Amniotic stem cell (primary cell): ENCODE data around the gene NEUROG1.
"Not testable (repeated sequence)": the region's sequence is repeated elsewhere in the genome, so short reads cannot be mapped to it uniquely, and the experiment has no call there.

Experiments
- DNase-seq: peaks from one replicate; lab custom pipeline; 2025; lab: John Stamatoyannopoulos, UW

The NEUROG1 gene

GRCh38 chr5:135537271-135537670 is 1.5 kb upstream of the NEUROG1 start:
- DNase-seq, result no peak

- no peak for DNase-seq
Observed at GRCh38 chr5:135535420-135535819, 344 bp downstream of the NEUROG1 start.

- DNase-seq, result no peak
Observed at GRCh38 chr5:135534609-135535419, 950 bp downstream of the NEUROG1 start.

GRCh38 chr5:135533794-135534193 is 2.0 kb downstream of the NEUROG1 start:
- no peak for DNase-seq

GRCh38 chr5:135533334-135533733 is 2.4 kb downstream of the NEUROG1 start:
- DNase-seq, result no peak

GRCh38 chr5:135529576-135529975 is 6.2 kb downstream of the NEUROG1 start:
- DNase-seq, result not testable (repeated sequence)

GRCh38 chr5:135526924-135527323 is 8.8 kb downstream of the NEUROG1 start:
- DNase-seq, result no peak

- no peak for DNase-seq
Observed at GRCh38 chr5:135521964-135522363, 13.8 kb downstream of the NEUROG1 start.

- no peak for DNase-seq
Observed at GRCh38 chr5:135517631-135518030, 18.1 kb downstream of the NEUROG1 start.

GRCh38 chr5:135514116-135514515 is 21.6 kb downstream of the NEUROG1 start:
- DNase-seq, result no peak

GRCh38 chr5:135511761-135512575 is 23.8 kb downstream of the NEUROG1 start:
- no peak for DNase-seq

GRCh38 chr5:135509995-135510394 is 25.8 kb downstream of the NEUROG1 start:
- no peak for DNase-seq

GRCh38 chr5:135508496-135509005 is 27.2 kb downstream of the NEUROG1 start:
- DNase-seq, result no peak

- peak; percentile 19 for DNase-seq
Observed at GRCh38 chr5:135505973-135506372, 29.8 kb downstream of the NEUROG1 start.

- DNase-seq, result no peak
Observed at GRCh38 chr5:135504376-135504775, 31.4 kb downstream of the NEUROG1 start.

- no peak for DNase-seq
Observed at GRCh38 chr5:135503871-135504270, 31.9 kb downstream of the NEUROG1 start.

GRCh38 chr5:135502836-135503520 is 32.8 kb downstream of the NEUROG1 start:
- no peak for DNase-seq

GRCh38 chr5:135501965-135502364 is 33.8 kb downstream of the NEUROG1 start:
- no peak for DNase-seq

- DNase-seq, result no peak
Observed at GRCh38 chr5:135498637-135498995, 37.1 kb downstream of the NEUROG1 start.

- DNase-seq, result no peak
Observed at GRCh38 chr5:135497971-135498636, 37.7 kb downstream of the NEUROG1 start.

- DNase-seq, result not testable (repeated sequence)
Observed at GRCh38 chr5:135495531-135495930, 40.2 kb downstream of the NEUROG1 start.

GRCh38 chr5:135494196-135494595 is 41.6 kb downstream of the NEUROG1 start:
- no peak for DNase-seq
